Sigmoid colon (tissue), 3 donors: Measurements from ENCODE around the gene ZMYM1.
"Not testable (repeated sequence)": the region's sequence is repeated elsewhere in the genome, so short reads cannot be mapped to it uniquely, and the experiment has no call there.

ENCODE experiments used
- POLR2A ChIP-seq, 2 donors: fragments of 450-650 bp; IDR thresholded peaks; one replicate each; pipeline ENCODE4 v1.6.1; 2016; ENCODE audit warnings: antibody characterized with exemption in 2 of 2, mild to moderate bottlenecking in 2 of 2, moderate library complexity in 2 of 2
- TF ChIP-seq, protein P1 (sequence below), 4 experiments: fragments of 450-650 bp in 3 of 4; fragments of 200-600 bp in 1 of 4; IDR thresholded peaks; one replicate each; pipeline ENCODE4 v1.5.1; 2016 to 2019; ENCODE audit warnings: antibody characterized with exemption in 4 of 4, mild to moderate bottlenecking in 3 of 4, moderate library complexity in 2 of 4

DNA sequence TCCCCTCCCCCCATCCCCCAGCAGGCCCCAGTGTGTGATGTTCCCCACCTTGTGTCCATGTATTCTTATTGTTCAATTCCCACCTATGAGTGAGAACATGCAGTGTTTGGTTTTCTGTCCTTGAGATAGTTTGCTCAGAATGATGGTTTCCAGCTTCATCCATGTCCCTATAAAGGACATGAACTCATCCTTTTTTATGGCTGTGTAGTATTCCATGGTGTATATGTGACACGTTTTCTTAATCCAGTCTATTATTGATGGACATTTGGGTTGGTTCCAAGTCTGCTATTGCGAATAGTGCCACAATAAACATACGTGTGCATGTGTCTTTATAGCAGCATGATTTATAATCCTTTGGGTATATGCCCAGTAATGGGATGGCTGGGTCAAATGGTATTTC, 24.9 kb upstream of the ZMYM1 start:
- not testable (repeated sequence) for TF ChIP-seq POLR2A (IDR thresholded peaks at IDR 0.05)
- TF ChIP-seq, protein P1, sequence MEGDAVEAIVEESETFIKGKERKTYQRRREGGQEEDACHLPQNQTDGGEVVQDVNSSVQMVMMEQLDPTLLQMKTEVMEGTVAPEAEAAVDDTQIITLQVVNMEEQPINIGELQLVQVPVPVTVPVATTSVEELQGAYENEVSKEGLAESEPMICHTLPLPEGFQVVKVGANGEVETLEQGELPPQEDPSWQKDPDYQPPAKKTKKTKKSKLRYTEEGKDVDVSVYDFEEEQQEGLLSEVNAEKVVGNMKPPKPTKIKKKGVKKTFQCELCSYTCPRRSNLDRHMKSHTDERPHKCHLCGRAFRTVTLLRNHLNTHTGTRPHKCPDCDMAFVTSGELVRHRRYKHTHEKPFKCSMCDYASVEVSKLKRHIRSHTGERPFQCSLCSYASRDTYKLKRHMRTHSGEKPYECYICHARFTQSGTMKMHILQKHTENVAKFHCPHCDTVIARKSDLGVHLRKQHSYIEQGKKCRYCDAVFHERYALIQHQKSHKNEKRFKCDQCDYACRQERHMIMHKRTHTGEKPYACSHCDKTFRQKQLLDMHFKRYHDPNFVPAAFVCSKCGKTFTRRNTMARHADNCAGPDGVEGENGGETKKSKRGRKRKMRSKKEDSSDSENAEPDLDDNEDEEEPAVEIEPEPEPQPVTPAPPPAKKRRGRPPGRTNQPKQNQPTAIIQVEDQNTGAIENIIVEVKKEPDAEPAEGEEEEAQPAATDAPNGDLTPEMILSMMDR (IDR thresholded peaks at IDR 0.05): not testable (repeated sequence)
